Globus pallidus (tissue), 1 donor: ENCODE measurements around the gene AHNAK2.

Experiments
- DNase-seq: peaks from one replicate; pipeline ENCODE4 v3.0.0-alpha.2; 2015; ENCODE audit warnings: low spot score

AHNAK2 gene

GRCh38 chr14:104939666-104940410 is 38.3 kb downstream of the AHNAK2 start:
- no peak for DNase-seq

- no peak for DNase-seq
These were observed 39.2 kb downstream of the AHNAK2 start for GRCh38 chr14:104938960-104939359.

GRCh38 chr14:104938436-104938835 is 39.7 kb downstream of the AHNAK2 start:
- no peak for DNase-seq

GRCh38 chr14:104937694-104938365 is 40.3 kb downstream of the AHNAK2 start:
- no peak for DNase-seq

- DNase-seq, result no peak
These were observed 41.0 kb downstream of the AHNAK2 start for GRCh38 chr14:104937161-104937560.

GRCh38 chr14:104936361-104937155 is 41.6 kb downstream of the AHNAK2 start:
- DNase-seq, result no peak

- no peak for DNase-seq
These were observed 42.2 kb downstream of the AHNAK2 start for GRCh38 chr14:104935955-104936354.

- DNase-seq, result no peak
These were observed 43.0 kb downstream of the AHNAK2 start for GRCh38 chr14:104935026-104935650.

GRCh38 chr14:104933746-104934733 is 44.1 kb downstream of the AHNAK2 start:
- no peak for DNase-seq

GRCh38 chr14:104932676-104933631 is 45.2 kb downstream of the AHNAK2 start:
- peak; percentile 43 for DNase-seq

GRCh38 chr14:104931771-104932675 is 46.2 kb downstream of the AHNAK2 start:
- no peak for DNase-seq

- no peak for DNase-seq
These were observed 46.8 kb downstream of the AHNAK2 start for GRCh38 chr14:104931304-104931770.

GRCh38 chr14:104930526-104931303 is 47.5 kb downstream of the AHNAK2 start:
- no peak for DNase-seq

GRCh38 chr14:104929268-104930230 is 48.6 kb downstream of the AHNAK2 start:
- DNase-seq, result no peak

GRCh38 chr14:104928391-104929133 is 49.6 kb downstream of the AHNAK2 start:
- no peak for DNase-seq

- DNase-seq, result no peak
These were observed 50.3 kb downstream of the AHNAK2 start for GRCh38 chr14:104927901-104928300.
